Hematopoietic multipotent progenitor cell treated with erythropoietin and hydrocortisone succinate and interleukin-3 and kit ligand, for 6 days (in vitro differentiated cells): ENCODE measurements around the gene PER2.
A peak's percentile ranks its signal among the peaks of the same experiment; 100 is the strongest.

Source experiments
- DNase-seq: peaks from one replicate; pipeline ENCODE4 v3.0.0-alpha.2; 2015

PER2 gene

DNA sequence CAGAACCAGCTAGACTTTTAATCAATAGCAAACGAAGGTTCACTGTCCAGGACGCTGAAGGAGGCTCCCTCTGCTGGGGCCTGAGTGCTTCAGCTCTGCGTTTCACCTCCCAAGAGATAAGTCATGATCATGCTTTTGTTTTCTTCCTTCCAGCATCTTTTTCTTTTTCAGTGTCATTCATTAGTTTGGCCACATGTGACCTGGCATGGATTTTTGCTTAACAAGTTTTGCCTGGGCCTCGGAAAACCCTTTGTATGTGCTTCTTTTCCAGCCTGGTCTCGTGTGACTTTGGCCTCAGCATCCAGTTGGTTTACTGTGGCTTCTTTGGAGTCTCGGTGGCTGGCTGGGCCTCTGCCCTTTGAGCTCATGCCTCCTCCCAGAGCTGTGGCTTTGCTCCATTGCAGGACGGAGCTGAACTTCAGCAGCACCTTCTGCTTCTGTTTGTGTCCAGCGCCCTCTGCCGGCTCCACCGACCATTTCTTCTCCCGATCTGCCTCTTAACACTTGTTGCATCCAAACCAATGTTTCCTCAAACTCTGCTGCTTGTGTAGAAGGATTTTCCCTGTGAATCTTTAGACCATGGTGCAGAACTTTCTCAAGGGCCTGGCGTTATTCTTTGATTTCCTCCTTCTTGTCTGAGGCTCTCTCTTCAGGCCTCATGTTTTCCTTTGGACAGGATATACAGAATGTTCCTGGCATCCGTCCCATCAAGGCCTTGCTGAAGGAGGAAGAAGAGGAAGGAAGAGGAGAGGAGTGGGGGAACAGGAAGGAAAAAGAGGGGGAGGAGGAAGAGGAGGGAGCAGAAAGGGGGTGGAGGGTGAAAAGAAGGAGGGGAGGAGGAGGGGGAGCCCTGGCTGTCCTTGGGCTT, 25.0 kb downstream of the PER2 start:
- peak; percentile 90 for DNase-seq

- no peak for DNase-seq
Measured at GRCh38 chr2:238262496-238263122, 25.8 kb downstream of the PER2 start.

DNA sequence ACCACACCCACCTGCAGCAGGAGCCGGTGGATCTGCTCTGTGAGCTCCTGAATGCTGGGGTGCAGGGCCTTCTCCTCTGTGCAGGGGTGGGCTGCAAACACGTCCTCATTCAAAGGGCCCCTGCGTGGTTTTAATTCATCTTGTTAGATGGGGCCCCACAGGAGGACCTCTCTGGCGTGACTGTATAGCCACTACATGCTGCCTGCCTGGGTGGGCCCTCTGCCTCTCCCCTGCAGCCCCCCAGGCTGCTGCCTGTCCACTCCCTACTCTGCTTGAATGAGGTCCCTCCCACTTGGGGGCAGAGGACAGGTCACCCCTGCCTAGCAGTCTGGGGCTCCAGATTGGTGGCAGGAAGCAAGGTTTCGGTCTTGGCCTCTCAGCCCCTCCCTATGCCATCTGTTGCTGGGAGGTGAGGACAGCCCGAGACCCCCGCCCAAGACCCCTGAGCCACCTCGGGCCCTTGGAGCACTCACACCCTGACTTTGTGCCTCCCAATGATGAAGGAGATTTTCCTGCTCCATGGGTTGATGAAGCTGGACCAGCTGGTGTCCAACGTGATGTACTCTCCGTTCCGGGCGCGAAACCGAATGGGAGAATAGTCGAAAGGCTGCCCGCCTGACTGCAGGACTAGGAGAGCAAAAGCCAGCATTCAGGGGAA, 26.6 kb downstream of the PER2 start:
- no peak for DNase-seq

DNA sequence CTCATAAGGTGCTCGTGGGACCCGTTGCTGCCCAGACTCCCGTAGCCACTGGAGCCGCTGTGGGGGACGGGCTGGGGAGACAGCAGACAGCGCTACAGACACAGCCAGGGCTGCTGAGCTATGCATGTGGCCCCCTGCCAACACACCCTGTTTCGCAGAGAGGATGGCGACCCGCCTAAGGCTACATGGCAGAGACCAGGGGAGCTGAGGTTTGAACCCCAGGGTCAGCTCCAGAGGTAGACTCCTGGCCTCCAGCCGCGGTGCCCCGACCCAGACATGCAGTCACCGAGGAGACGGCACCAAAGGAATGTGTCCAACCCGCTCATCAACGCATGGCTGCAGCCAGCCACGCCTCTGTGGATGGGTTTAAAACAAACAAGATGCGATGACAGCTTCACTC, 27.5 kb downstream of the PER2 start:
- no peak for DNase-seq

DNA sequence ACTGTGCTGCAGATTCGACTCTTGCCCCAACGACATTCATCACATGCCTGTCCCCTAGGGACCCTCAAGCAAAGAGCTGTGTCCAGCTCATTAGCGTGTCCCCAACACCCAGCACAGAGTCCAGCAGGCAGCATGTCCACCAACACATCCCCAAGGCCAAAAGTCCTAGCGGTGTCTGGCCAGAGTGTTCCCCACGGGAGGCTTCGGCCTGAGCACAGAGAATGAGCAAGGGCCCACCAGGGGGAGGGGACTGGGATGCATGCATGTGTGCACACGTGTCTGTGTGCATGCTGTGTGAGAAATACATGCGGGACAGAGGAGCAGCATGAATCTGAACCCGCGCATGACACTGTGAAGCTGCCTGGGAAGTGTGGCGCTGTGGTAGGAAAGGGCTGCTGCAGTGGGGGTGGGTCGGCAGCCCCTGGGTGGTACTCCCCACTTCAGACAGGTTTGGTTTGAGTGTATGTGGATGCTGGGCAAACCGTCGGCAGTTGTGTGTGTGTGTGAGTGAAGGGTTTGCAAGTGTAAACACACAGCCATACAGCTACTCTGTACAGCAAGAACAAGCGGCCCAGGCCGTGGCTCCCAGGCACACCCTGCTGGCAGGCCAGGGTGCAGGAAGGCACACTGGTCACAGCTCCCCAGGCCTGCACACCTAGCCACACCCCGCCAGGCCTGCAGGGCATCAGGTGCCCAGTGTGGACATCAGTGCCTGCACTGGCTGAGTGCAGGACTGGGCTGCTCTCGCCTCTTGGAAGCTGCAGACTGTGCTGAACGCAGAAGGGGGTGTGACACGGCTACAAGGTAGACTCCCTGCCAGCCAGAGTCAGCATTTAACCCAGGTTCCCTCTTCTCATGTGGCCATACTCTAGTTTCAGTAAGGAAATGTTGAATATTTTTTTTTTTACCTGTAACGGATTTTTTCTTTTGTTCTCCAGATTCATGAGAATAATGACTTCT, 29.1 kb downstream of the PER2 start:
- DNase-seq: no peak

DNA sequence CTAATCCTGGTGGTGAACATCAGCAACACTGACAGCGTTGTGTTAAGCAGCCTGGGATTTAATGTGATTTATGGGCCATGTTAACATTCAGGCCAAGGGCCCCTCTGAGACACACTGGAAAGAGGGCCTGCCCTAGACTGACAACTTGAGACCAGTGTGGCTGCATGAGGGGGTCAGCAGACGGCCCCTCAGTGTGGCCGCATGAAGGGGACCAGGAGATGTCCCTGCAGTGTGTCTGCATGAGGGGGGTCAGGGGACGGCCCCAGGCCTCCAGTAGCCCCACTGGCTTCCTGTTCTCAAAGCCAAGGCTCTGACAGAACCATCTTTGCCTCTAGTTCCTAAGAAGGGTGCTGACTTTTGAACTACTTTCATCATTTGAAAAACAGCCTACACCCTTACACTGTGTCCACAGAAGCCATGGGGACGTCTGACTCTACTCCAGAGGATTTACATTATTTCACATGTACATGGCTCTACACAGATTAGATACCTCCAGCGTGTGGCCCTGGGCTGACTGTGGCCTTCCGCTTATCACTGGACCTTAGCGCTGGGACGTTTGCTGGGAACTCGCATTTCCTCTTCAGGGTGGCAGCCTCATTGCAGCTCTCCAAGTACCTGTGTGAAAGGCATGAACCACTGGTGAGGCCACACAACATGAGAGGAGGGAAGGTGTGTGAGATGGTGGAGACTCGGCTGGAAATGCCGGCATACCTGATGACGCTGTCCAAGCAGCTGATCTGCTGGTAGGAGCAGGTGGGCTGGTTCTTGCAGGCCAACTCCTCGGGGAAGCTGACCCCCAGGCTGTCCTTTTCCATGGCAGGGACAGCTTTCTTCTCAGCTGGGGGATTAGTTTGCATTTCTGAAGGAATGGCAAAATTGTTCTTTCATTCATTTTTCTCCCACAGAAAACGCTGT, 30.4 kb downstream of the PER2 start:
- no peak for DNase-seq

DNA sequence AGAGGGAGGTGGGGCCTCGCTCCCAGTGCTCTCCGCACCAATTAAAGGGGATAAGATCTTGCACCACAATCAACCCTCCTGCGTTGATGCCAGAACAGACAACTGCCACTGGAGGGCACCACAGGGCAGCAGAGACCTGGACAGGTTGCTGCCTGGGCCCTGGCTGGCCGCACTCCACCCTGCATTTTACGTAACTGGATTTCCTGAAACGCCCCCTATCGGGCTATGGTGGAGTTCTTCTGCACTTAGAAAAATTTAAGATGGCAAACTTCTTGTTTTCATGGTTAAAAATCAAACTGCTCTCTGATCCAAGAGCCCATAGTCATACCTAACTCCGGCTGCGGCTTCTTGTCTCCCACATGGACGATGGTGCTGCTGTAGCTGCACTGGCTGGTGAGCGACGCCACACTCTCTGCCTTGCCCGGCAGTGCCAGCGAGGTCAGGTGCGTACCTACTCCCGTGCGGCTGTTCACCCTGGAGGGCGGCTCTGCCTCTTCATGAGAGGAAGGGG, 31.8 kb downstream of the PER2 start:
- DNase-seq: peak; percentile 96

- no peak for DNase-seq
Measured at GRCh38 chr2:238256111-238256510, 32.3 kb downstream of the PER2 start.

- no peak for DNase-seq
Measured at GRCh38 chr2:238255636-238256035, 32.8 kb downstream of the PER2 start.

GRCh38 chr2:238255151-238255551, 33.3 kb downstream of the PER2 start:
- DNase-seq: no peak

DNA sequence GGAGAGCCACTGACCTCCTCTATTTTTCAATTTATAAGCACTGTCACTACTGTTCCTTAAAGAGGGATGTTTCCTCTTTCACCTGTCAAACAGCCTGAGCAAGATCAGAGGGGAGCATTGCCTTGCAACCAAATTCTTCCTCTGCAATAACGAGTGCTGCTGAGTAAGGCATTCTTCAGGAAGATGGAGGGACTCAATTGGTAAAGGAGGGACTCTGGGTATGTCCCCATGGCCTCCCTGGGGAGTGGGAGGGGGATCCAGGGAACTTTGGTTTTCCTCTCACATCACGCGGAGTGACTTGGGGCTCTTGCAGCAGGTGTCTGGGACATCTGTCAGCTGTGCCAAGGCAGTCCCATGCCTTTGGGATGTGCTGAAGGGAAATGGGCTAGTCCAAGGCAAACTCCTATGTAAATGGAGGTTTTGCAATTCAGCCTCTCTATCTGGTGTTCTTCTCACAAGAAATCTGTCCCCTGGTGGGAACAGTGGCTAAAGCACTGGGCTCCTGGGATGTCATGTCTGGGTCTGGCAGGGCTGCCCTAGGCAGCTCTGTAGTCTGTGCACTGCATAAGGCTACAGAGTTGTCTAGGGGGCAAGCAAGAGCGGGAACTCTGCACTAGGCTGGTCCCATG, 34.2 kb downstream of the PER2 start:
- no peak for DNase-seq

- DNase-seq: no peak
Measured at GRCh38 chr2:238252766-238253630, 35.4 kb downstream of the PER2 start.

DNA sequence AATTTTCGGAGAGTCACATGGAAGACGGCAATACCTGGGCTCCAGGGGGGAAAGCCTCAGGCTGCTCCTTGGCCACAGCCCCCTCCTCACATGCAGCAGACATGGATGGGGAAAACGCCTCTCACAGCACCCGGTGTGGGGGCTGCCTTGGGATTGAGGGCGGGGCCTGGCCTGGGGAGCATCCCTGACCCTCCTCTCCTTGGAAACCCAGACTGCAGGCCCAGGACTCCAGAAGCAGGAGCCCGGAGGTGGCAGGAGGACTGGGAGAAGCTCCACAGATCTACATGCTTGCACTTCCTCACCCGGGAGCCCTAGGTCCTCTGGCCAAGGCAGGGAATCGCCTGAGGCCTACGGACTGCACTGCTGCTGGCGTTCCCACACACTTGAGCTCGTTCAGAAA, 36.4 kb downstream of the PER2 start:
- no peak for DNase-seq

- DNase-seq: no peak
Measured at GRCh38 chr2:238251331-238251730, 37.1 kb downstream of the PER2 start.

DNA sequence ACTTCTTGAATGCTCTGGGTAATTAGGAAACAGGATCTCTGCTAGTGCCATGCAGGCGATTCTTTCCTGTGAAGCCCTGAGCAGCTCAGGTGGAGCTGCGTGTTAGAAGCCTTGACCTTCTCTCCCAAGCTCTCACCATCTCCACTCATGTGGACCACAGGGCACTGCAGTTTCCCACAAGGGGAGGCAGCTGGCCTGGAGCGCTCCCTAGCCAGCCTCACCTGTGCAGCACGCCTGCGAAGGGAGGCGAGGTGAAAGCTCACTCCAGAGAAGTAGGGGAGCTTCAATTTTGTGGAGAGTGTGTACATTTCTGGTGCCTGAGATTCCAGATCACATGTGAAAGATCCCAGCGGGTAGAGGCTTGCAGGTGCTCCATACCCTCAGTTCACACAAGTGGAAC, 37.5 kb downstream of the PER2 start:
- DNase-seq: no peak

DNA sequence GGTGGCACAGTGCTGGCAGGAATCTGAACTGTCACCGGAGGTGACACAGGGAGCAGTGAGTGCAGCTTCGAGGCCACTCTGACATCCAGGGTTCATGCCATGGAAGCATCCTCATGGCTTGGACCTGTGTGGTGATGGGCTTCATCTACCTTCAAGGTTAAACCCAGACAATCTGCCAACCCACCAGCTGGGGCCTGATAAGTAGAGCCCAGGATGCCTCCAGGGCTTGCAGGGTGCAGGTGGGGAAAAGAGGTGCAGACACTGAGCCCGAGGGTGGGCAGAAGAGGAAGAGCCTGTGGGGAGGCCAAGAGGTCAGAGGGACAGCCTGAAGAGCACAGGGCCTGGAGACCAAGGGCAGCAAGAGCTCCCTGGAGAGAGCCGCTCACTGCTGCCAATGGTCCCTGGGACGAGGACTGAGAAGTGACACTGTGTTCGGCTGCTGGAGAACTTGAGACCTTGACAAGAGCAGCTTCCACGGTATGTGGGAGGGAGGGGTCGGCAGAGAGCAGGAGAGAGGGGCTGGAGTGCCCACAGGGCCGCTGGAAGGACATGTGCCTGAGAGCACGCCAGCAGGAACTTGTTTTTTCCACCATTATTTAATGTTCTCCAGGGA, 40.5 kb downstream of the PER2 start:
- DNase-seq: no peak

DNA sequence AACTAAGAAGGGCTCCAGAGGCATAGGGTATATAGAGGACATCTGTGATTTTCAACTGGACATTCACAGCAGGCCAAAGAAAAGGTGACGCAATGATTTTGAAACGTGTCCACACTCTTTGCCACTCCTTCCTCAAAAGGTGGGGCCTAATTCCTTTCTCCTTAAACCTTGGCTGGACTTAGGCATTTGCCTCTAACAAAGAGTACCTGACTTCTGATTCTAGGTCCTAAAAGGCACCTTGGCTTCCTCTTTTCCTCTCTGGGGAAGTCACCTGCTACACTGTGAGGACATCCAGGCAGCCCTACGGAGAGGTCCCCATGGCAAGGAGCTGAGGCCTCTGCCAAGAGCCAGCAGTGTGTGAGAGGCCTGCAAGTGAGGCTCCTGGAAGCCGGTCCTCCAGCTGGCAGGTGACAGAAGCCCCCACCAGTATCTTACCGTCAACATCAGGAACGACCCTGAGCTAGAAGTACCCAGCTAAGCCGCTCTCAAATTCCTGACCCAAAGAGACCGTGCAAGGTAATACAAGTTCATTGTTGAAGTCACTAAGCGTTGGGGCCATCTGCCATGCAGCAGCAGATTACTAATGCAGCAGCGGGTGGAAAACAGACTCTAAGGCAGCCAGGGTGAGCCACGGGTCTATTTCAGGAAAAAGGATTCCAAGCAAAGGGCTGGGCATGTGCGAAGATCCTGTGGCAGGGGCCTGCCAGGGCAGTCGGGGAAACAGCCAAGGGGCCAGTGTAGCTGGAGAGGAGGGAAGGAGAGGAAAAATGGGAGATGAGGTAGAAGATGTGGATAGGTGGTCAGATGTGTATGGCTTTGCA, 41.2 kb downstream of the PER2 start:
- DNase-seq: no peak

DNA sequence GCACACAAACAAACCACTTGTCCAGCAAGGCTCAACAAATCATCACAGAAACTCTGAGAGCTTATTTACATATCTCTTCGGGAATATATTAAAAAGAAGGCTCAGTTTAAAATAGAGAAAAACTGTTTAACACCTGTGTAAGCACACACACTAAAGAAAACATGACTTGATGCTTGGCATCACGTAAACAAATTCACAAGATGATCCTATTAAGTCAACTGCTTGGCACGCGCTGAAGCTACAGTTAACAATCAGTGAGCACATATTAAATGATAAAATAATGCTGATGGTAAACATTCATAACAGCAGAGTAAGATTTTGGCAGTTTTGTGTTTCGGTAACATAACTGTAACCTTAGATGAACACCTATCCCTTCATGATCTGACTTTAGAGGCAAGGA, 44.3 kb downstream of the PER2 start:
- no peak for DNase-seq
